ENCODE data around the gene RGMA.

RGMA gene

DNA sequence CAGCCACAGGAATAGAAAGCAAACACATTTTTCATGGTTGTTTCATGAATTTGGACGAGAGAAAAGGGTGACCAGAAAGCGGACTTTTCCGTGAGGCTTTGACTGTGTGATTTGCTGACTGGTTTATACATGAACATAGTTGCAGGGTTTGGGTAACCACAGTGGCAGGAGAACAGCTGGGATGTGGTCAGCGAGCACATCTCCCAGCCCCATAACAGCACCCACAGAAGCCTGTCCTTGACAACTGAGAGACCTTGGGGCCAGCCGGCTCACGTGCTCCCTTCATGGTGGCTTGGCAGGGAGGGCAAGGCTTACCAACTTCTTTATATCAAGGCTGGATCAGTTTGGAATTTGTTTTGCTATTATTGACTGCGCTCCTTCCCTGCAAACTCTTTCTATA, 13.2 kb upstream of the RGMA start:
- in situ Hi-C loops (cut with MboI; ENCODE audit: low sequenced_read_pairs), result no loop called here

DNA sequence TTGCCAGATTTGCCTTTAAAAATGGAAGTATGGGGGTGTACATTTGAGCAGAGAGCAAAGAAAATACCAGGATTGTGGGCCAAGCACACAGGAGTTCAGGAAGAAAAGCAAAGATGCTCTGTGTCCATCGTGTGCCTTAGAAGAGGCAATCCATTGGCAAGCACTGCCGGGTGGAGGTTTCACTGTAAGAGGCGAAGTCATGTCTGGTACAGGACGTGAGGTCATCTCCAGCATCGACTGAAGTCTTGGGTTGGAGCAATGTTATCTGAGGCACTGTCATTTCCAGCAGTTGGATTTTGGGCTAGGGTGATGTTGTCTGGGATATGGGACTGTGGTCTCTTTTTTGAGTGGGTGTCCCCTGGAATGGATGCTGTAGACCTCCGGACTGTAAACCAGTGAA, 4.8 kb upstream of the RGMA start:
- in situ Hi-C loops (cut with MboI; ENCODE audit: low sequenced_read_pairs), result no loop called here

DNA sequence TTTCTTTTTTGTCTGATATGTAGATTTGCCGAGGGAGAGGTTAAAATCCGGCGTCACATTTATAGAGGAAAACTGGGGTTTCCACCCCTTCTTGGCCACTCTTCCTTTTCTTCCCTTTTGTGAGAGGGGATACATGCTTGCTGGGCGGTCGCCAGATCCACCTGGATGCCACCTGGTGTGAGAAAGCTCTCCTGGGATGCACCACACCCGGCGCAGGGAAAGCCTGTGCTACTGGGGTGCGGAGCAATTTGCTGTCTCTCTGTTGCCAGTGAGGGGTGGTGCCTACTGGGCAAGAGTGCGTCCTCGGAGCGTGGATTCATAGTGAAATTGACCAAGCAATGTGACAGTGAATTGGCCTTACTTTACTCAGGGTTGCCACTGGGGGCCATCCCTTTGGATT, 2.5 kb upstream of the RGMA start:
- in situ Hi-C loops (cut with MboI; ENCODE audit: low sequenced_read_pairs), result no loop called here

DNA sequence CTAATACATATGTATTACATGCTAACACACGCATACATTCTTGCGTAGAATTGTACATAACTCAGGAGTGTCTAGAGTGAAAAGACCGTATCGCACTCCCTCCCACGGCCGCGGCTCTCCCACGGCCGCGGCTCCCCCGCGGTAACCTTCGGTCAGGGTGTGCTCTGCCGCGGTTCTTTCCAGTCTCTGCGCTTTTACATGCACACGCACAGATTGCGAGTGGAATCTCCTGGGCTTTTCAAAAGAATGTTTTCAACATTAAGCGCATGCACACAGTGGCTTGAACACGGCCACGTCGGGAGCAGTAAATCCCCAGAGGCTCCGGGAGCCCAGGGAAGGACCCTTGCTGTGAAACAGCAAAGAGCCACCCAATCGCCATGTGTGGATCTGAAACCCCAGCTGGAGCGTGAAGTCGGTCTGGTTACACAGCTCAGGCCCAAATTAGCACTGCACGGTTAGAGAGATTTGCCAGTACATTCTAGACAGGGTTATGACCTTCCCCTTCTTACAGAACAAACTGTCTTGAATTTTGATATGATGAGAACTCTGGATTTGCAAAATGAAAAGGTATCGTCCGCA, 805 bp upstream of the RGMA start:
- in situ Hi-C loops (cut with MboI; ENCODE audit: low sequenced_read_pairs), result no loop called here

DNA sequence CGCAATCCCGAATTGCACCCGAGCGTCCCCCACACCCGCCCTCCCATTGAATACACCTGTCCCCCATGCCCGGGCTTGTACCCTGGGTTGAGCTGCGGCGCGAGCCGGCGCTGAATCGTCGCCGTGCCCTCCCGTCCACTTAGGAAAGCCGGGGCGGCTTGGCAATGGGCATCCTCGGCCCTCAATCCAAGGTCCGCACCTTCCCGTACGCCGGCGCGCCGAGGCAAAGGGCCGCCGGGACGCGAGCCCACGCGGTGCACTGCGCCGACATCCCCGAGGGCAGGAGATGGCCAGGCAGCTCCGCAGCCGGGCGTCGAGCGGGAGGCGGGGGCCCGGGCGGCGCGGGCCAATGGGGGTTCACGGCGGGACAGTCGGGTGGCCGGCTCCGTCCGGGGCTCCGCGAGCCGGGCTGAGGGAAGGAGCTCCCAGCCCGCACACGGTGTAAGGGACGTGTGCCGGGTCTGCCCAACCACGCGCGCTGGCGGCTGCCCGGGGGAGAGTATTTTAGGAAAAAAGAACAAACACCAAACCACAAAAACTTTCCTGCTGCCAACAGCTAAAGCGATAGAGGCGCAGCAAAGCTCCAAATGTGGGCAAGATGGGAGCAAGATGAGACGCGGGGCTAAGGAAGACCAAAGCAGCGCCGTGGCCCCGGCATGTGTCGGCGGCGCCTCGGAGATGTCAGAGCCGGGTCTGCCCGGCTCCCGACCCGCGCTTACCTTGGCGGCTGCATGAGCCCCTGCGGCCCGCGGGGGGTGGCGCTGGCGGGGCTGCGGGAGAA, 621 bp downstream of the RGMA start:
- in situ Hi-C loops (cut with MboI; ENCODE audit: low sequenced_read_pairs), result no loop called here

DNA sequence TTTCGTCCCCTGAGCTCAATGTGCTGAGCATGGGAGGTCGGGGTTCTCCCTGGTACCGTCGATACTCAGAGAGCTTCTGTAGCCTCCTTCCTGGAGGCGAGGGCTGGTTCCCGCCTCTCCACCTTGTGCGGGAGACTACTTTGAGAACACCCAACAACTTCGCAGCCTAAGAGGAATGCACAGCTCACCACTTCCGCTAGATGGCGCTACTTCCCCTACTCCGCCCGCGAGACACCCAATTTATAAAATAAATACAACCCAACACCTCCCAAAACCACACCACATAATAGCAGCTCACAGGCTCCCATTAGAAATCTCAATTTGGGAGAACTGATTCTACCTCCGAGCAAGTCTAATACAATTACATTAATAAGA, 1.2 kb downstream of the RGMA start:
- in situ Hi-C loops (cut with MboI; ENCODE audit: low sequenced_read_pairs), result no loop called here

DNA sequence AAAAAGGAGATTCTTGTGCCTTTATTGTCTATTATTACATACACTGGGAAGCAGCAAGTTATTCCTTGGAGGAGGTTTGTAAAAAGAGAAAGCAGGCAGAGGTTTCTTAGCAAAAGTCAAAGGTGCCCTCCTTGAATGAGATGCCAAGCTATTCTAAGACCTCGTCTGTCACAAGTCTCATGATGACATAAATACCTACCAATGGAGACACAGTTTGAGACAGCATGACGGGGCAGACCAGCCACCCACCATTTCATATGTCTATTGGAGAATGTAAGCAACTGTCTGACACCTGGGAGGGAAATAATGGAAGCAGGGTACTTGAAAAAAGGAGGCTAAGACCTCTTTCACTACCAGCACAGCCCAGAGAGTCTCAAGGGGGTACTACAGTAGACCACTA, 2.2 kb downstream of the RGMA start:
- in situ Hi-C loops (cut with MboI; ENCODE audit: low sequenced_read_pairs), result no loop called here

DNA sequence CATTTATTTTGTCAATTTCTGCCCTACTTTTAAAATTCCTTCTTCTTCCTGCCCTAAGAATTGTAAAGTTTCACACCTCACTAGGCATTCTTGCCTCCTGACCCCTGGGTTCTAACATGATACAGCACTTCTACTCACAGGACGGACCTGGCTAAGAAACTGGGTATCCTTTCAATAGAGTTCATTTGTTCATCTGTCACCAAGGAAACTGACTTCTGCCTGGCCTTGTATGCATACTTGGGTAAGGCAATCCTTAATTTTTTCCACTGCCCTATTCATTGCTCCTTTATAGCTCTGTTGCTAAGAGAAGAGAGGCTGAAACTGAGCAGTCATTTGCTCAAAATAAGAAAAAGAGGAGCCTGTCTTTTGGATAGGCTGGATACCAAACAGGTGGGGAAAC, 3.3 kb downstream of the RGMA start:
- in situ Hi-C loops (cut with MboI; ENCODE audit: low sequenced_read_pairs), result no loop called here

DNA sequence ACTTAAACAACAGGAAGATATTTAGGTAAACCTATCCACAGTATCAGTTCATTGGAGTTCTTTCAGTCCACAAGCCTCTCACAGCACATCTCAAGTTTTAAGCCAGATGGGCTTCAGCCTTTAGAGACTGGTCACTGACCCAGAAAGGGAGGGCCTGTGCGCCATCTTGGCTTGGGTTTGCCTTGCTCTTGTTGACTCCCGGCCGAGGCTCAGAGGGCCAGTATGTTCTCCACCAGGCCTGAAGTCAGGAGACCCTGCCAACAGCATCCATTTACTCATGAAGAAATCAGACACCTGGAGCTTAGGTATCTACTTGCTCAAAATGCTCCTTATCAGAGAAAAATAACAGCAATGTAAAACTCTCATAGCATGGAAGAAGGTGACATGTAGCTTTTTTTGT, 6.2 kb downstream of the RGMA start:
- in situ Hi-C loops (cut with MboI; ENCODE audit: low sequenced_read_pairs), result no loop called here

DNA sequence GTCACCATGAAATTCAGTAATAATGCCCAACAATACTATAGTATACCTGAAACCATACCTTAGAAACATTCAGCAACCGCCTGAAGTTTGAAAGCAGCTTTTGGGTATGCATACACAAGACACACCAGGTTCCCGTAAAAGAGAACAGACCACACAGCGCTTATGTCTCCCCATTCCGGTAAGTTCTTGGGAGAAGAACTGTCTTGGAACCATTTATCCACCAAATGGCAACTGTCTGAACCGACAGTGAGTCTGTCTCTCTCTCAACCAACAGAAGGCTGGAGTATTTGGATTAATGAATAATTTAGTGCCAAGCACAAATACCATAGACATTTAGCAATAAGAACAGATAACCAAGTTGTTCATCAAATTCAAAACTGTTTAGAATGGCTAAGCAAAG, 7.6 kb downstream of the RGMA start:
- in situ Hi-C loops (cut with MboI; ENCODE audit: low sequenced_read_pairs), result no loop called here

DNA sequence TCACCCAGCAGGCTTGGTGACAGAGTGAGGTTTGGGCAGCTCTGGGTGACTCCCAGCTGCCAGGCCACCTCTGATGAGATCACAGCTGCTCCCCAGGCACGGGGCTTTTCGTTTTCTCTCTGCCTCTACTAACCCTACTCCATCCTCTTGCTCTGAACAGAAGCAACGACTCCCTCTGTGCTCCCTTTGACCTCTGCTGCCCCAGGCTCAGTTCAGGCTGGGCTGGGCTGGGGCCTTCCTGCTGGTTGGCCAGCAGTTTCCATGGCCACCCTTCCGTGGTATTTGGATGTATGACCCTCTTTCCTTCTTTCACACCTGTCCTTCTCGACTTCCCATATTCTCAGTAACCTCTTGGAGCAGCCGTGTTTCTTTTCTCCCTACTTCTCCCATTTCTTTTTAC, 8.6 kb downstream of the RGMA start:
- in situ Hi-C loops (cut with MboI; ENCODE audit: low sequenced_read_pairs), result no loop called here

DNA sequence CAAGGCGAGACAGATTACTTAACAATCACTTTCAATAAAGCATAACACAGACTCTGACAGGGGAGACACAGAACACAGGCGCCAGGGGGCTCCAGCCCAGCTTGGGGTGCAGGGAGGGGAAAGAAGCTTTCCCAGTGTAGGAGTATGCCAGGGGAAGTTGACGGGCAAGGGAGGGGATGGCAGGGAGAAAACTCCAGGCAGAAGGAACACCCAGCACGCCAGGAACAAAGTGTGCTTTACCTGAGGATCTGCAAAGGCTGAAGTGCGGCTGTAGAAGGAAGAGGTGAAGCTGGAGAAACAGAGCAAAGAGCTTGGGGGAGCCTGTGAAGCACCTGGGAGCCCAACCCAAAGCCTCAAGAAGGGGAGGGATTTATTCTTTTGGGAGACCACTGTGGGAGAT, 12.1 kb downstream of the RGMA start:
- in situ Hi-C loops (cut with MboI; ENCODE audit: low sequenced_read_pairs), result no loop called here

DNA sequence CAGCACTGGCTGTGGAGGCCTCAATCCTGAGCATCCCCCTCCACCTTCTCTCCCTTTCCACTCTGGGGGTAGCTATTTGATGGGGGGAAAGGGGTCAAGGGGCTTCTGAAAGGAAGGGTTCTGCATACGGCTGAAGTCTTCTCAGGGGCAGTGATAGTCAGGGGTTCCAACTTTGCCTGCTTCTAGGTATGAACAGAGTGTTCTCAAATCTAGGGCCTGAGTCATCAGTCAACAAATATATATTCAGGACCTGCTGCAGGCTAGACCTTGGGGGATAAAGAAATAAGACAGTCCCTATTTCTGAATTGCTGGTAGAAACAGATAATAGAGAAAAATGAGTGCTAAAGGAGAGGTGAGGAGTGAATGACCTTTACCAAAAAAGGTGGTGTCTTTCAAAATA, 12.8 kb downstream of the RGMA start:
- in situ Hi-C loops (cut with MboI; ENCODE audit: low sequenced_read_pairs), result no loop called here

DNA sequence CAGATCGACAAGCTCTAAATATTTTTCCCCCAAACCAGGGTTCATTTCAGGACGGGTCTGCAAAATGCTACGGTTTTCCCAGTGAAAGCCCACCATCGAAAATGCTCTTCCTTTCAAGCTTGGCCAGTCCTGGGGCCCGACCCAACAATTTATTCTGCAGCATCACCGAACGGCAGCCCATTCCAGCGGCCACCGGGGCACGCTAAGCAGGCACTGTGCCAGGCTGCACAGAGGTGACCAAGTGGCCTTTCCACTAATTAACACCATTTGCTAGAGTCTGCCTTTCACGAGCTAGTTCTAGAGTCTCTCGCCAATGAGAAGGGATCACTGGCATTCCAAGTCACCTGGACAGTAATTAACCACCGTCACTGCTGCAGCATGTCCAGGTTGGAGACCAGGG, 14.4 kb downstream of the RGMA start:
- in situ Hi-C loops (cut with MboI; ENCODE audit: low sequenced_read_pairs), result loop anchor here (25.0 kb wide), 1 partner anchor 913 kb away; no protein-coding TSS in a partner anchor

DNA sequence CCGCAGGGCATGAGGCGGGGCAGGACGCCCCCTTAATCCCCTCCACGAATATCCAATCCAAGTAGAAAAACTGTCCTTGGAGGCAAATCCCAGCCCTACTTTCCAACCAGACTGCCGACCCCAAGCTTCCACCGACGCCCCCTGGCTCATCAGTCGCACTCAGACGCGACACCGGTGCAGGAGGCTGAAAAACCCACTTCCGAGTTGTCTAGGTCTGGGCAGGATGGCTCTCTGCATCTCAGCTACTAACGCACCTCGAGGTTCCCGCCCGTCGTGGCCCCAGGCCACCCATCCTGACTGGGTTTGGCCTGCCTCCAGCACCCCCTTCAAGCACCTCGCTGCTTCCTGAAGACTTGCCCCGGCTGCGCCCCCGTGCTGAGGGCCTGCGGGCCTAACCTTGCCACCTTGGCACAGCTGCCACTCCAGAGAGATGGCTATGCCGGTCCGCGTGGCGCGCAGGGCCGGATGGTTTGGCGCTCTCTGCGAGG, 15.5 kb downstream of the RGMA start:
- in situ Hi-C loops (cut with MboI; ENCODE audit: low sequenced_read_pairs), result loop anchor here (25.0 kb wide), 1 partner anchor 914 kb away; no protein-coding TSS in a partner anchor

DNA sequence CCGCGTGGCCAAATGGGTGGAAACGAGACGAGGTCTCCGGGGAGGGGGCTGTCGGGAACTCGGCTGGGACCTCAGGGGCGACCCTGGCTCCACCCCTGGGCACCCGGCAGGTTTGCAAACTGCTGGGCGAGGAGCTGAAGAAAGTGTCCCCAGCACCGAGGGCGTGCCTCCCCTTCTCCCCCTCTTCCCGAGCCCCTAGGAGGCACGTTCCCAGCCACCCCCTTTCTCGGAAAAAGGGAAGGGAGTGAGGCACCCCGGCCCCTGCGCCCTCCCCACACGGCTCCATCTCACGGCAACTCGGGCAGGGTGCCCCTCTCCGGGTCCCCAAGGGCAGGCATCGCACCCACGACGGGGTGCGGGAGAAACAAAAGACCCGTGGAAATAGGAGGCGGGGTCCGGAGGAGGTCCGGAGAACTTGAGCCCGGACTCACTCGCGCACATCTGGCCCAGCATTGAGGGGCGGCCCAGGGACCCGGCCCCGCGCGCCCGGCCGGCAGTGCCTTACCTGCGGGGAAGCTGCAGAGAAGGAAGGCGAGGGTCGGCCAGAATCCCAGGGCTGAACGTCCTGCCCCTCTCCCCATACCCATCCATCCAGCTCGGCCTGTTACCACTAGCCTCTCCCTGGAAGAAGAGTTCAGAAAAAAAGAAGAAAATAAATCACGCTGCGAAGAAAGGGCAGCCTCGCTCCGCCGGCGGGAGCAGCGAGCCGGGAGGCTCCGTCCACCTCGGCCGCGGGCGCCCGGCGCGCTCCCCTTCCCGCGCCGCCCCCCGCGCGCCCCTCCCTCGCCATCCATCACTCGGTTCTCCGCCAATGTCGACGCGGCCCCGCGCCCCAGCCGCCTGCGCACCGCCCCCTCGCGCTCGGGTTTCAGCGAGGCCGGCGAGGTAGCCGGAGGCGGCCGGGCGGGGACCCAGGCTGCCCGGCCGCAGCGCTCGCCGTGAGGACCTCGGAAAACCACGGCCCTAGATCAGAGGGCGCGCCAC, 16.3 kb downstream of the RGMA start:
- in situ Hi-C loops (cut with MboI; ENCODE audit: low sequenced_read_pairs), result loop anchor here (25.0 kb wide), 1 partner anchor 915 kb away; no protein-coding TSS in a partner anchor

DNA sequence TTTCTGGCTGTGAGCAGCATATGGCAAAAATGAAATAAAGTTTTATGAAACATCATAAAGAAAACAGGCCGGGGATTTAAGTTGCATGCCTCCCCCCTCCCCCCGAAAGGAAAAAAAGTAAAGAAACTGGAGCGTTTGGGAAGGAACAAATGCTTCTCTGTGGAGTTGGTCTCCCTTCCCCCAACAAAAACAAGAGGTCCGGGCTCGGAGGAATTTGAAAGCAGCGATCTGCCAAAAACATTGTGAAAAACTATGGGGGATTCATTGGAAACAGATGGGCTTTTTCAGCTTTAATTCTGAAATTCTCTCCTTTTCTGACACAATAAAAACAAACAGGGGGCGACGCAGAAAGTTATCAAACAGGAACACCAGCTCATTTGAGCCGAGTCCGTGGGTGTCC, 17.0 kb downstream of the RGMA start:
- in situ Hi-C loops (cut with MboI; ENCODE audit: low sequenced_read_pairs), result loop anchor here (25.0 kb wide), 1 partner anchor 915 kb away; no protein-coding TSS in a partner anchor

DNA sequence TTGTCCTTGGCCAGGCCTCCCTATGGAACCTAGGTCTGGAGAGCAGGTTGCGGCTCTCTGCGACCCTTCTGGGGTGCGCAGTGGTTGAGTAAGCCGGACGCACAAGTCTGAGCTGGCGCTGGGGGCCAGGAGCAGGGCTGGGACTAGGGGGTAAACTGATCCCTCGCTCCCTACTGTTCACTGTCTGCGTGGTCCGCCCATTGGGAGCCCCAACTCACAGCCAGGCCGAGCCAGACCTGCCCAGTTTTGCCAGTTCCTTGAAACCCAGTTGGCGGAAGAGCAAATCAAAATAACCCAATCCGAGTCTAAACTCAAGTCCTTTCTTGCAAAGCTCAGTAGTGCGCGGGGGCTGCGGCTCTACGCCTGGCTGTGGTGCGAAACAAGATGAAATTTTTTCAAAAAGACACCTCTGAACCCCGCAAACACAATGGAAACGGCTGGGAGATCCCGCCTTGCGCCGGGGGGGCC, 17.5 kb downstream of the RGMA start:
- in situ Hi-C loops (cut with MboI; ENCODE audit: low sequenced_read_pairs), result loop anchor here (25.0 kb wide), 1 partner anchor 916 kb away; no protein-coding TSS in a partner anchor

DNA sequence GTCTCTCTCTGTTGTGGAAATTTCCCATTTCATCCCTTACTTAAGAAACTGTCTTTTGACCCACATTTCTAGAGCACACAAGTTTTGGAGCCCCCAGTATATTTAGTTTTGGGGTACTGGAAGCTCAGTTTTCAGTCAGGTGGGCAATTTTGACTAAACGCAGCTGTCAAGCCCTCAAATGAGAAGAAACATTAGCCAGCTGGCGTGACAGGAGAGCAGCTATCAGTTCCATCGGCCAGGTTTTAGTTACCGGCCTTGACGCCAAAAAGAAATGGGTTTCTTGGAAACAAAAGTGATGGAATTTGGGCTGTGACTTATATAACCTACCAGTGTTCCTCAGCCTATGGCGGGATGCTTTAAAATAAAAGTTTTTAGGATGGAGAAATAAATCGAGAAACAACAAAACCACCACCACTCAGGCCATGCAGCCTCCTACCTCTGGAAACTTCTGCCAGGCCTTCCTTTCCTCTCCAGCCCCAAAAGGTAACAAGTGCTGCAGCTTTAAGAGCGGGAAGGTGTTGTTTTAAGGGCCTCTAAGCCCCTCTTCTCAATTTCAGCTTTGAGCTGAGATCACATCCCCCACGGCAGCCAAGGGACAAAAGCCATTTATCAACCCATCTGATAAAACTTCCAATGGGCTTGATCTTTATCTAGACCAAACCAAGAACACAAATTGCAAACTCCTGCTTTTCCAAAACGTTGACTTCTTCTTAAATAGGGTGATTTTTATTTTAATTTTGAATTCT, 18.3 kb downstream of the RGMA start:
- in situ Hi-C loops (cut with MboI; ENCODE audit: low sequenced_read_pairs), result loop anchor here (25.0 kb wide), 1 partner anchor 917 kb away; no protein-coding TSS in a partner anchor

DNA sequence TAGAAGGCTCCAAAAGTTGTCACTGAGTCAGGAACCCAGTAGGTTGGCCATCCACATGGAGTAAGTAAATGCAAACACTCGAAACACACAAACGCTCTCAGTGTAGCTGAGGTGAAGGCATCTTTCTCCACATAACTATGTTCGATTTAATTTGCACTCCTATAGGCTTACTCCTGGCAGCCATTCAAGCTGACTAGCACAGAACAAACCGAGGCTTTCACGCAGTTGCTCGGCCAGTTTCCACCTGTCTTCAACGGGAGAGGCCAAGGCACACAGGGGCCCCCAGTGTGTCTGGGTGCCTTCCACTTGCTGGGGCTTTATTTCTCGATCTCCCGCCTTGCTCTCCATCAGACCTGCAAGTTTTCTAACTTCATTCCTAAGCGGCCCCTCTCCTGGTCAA, 18.9 kb downstream of the RGMA start:
- in situ Hi-C loops (cut with MboI; ENCODE audit: low sequenced_read_pairs), result loop anchor here (25.0 kb wide), 1 partner anchor 917 kb away; no protein-coding TSS in a partner anchor
